HUES6 (cell line): ENCODE measurements around the gene NDUFC2.
"Not testable (repeated sequence)": the region's sequence is repeated elsewhere in the genome, so short reads cannot be mapped to it uniquely, and the experiment has no call there.

ENCODE experiments used
- H3K27ac ChIP-seq: 2 replicates; pipeline ENCODE4 v1.7.0; 2013; ENCODE audit warnings: low read depth, mild to moderate bottlenecking, low read length, inconsistent platforms
- H3K27me3 ChIP-seq: 2 replicates; pipeline ENCODE4 v1.6.1; 2013; ENCODE audit warnings: low read length; ENCODE audit not compliant: control insufficient read depth, insufficient read depth
- H3K36me3 ChIP-seq: 2 replicates; pipeline ENCODE4 v1.6.1; 2013; ENCODE audit warnings: low read length; ENCODE audit not compliant: control insufficient read depth, insufficient read depth
- H3K4me1 ChIP-seq: 2 replicates; pipeline ENCODE4 v1.6.1; 2013; ENCODE audit warnings: low read length; ENCODE audit not compliant: control insufficient read depth, insufficient read depth
- H3K4me3 ChIP-seq: 2 replicates; pipeline ENCODE4 v1.5.1; 2013; ENCODE audit warnings: low read depth, low read length
- H3K9ac ChIP-seq: one replicate; pipeline ENCODE4 v1.6.1; 2013; ENCODE audit warnings: mild to moderate bottlenecking, low read length
- H3K9me3 ChIP-seq: 2 replicates; pipeline ENCODE4 v1.6.1; 2013; ENCODE audit warnings: low read depth, low read length; ENCODE audit not compliant: control insufficient read depth, insufficient read depth

NDUFC2 gene

DNA sequence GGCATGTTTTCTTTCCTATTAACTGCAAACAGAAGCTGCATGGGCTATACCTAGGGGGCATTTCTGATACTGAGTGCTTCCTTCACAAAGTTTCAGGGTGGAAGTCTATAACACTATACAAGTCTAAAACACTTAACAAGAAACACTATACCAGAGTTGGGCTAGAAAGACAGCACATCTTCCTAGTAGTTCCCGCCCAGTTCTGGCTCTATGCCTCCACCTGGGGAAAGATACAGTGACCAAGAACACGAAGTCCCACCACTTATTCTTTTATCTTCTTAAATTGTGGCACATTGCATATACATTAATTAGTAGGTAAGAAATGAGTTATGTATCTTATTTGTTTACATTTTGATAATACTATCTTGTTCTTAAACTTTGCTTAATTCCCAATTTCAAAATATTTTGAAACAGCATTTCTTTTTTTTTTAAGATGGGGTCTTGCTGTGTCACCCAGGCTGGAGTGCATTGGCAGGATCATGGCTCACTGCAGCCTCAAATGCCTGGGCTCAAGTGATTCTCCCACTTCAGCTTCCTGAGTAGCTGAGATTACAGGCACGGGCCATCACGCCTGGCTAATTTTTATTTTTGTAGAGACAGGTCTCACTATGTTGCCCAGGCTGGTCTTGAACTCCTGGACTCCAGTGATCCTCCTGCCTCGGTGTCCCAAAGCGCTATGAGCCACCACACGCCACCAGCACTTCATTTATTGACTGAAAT lies 18.2 kb upstream of the NDUFC2 start:
- peaks cover 37% of the 10 kb centered on the region for H3K36me3 ChIP-seq
- no peaks in the 10 kb centered on the region for H3K9me3 ChIP-seq
- no peaks in the 10 kb centered on the region for H3K27me3 ChIP-seq
- H3K27ac ChIP-seq: no peak overlapping the region
- H3K4me3 ChIP-seq: no peak overlapping the region
- no peaks in the 10 kb centered on the region for H3K4me1 ChIP-seq
- no peak overlapping the region for H3K9ac ChIP-seq

DNA sequence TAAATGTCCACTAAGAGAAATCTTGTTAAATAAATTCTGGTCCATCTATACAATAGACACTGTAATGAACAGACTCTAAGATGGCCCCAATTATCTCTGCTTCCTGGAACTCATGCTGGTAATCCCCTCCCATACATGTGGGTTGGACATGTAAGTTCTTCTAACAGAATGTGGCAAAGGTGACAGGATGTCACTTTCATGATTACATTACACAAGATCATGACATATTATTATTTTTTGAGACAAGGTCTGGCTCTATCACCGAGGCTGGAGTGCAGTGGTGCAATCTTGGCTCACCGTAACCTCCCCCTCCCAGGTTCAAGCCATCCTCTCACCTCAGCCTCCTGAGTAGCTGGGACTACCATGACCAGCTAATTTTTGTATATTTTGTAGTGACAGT lies 14.6 kb upstream of the NDUFC2 start:
- H3K27ac ChIP-seq: no peak overlapping the region
- no peaks in the 10 kb centered on the region for H3K27me3 ChIP-seq
- H3K4me1 ChIP-seq: no peaks in the 10 kb centered on the region
- H3K9ac ChIP-seq: no peak overlapping the region
- no peaks in the 10 kb centered on the region for H3K9me3 ChIP-seq
- H3K36me3 ChIP-seq: peaks cover 12% of the 10 kb centered on the region
- no peak overlapping the region for H3K4me3 ChIP-seq

DNA sequence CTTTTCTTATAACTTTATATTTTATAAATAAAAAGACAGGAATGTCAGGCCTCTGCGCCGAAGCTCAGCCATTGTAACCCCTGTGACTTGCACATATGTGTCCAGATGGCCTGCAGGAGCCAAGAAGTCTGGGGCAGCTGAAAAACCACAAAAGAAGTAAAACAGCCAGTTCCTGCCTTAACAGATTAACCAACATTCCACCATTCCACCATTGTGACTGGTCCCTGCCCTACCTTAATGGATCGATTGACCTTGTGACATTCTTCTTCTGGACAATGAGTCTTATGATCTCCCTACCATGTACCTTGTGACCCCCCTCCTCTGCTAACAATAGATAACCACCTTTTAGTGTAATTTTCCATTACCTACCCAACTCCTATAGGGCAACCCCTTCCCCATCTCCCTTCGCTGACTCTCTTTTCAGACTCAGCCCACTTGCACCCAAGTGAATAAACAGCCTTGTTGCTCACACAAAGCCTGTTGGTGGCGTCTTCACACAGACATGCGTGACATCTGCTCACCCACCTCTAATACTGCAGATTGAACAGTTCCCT lies 6.9 kb upstream of the NDUFC2 start:
- not testable (repeated sequence) for H3K36me3 ChIP-seq, H3K4me1 ChIP-seq, H3K9ac ChIP-seq, H3K27me3 ChIP-seq, H3K27ac ChIP-seq, H3K4me3 ChIP-seq, H3K9me3 ChIP-seq

DNA sequence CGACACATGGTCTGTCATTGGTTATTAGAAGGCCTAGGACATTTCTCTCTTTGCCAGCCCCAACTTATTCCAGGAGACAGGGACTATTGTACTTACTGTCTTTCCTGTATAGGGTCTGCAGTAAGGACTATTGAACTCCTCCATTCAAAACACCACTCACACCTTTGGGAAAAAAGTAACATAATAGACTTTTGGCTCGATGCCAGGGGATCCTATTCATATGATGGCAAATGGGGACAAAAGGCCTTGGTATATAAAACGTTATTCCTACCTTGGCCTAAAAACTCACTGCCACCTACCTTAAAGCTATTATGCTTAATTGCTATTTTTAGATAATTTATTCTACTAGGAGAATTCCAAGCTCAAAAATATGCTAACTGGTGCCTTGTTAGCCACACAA lies 6.3 kb upstream of the NDUFC2 start:
- no peaks in the 10 kb centered on the region for H3K9me3 ChIP-seq

DNA sequence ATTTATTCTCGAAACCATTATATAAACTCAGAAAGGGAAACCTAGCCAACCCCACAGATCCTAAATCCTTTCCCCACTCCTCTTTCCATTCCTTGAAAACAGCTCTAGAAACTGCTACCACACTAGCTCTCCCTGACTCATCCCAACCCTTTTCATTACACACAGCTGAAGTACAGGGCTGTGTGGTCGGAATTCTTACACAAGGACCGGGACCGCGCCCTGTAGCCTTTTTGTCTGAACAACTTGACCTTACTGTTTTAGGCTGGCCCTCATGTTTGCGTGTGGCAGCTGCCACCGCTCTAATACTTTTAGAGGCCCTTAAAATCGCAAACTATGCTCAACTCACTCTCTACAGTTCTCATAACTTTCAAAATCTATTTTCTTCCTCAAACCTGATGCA lies 4.8 kb upstream of the NDUFC2 start:
- H3K36me3 ChIP-seq, H3K27ac ChIP-seq, H3K4me3 ChIP-seq, H3K4me1 ChIP-seq, H3K27me3 ChIP-seq, H3K9ac ChIP-seq, H3K9me3 ChIP-seq: not testable (repeated sequence)

More for the DNA sequence above, 6.3 kb upstream of the NDUFC2 start:
- no peak overlapping the region for H3K4me3 ChIP-seq
- no peaks in the 10 kb centered on the region for H3K36me3 ChIP-seq
- H3K4me1 ChIP-seq: no peaks in the 10 kb centered on the region
- H3K9ac ChIP-seq: no peak overlapping the region
- H3K27me3 ChIP-seq: no peaks in the 10 kb centered on the region
- no peak overlapping the region for H3K27ac ChIP-seq

DNA sequence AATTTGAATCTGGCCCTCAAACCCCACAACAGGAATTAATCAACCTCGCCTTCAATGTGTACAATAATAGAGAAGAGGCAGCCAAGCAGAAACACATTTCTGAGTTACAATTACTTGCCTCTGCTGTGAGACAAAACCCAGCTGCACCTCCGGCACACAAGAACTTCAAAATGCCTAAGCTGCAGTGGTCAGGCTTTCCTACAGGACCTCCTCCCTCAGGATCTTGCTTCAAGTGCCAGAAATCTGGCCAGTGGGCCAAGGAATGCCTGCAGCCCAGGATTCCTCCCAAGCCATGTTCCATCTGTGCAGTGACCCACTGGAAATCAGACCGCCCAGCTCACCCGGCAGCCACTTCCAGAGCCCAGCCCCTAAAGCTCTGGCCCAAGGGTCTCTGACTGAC lies 3.4 kb upstream of the NDUFC2 start:
- no peak overlapping the region for H3K9ac ChIP-seq
- H3K27ac ChIP-seq: no peak overlapping the region
- no peaks in the 10 kb centered on the region for H3K36me3 ChIP-seq
- H3K27me3 ChIP-seq: no peaks in the 10 kb centered on the region
- H3K4me3 ChIP-seq: no peak overlapping the region
- no peaks in the 10 kb centered on the region for H3K9me3 ChIP-seq
- peaks cover 13% of the 10 kb centered on the region for H3K4me1 ChIP-seq

DNA sequence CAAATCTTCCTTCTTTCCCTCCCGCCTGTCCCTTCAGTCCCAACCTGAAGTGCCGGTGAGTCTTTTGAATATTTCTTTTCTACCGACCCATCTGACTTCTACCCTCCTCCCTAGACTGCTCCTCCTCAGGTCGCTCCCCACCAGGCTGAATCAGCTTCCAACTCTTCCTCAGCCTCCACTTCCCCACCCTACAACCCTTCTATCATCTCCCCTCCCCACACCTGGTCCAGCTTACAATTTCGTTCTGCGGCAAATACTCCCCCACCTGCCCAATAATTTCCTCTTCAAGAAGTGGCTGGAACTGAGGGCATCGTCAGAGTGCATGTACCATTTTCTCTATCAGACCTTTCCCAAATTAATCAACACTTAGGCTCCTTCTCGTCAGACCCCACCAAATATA lies 2.5 kb upstream of the NDUFC2 start:
- Histone ChIP-seq H3K9me3 (no peaks in the 10 kb centered on the region), H3K36me3 (no peaks in the 10 kb centered on the region), H3K27me3 (no peaks in the 10 kb centered on the region), H3K4me1 (peaks cover 16% of the 10 kb centered on the region), H3K27ac (no peak overlapping the region), H3K4me3 (no peak overlapping the region), H3K9ac (no peak overlapping the region)

DNA sequence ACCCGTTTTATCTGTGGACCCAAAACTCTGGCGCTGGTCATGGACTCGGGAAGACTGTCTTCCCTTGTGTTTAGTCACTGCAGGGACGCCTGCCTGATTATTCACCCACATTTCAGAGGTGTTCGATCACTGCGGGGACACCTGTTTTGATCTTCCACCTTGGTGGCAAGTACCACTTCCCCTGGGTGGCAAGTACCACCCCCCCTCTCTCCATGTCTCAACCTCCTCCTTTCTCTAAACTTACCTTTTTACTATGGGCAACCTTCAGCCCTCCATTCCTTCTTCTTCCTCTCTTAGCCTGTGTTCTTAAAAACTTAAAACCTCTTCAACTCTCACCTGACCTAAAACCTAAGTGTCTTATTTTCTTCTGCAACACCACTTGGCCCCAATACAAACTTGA lies 1.9 kb upstream of the NDUFC2 start:
- H3K36me3 ChIP-seq: 0 out of 2 replicates have a peak, but pooled peaks cover 2% of the 10 kb centered on the region
- H3K9me3 ChIP-seq: no peaks in the 10 kb centered on the region
- H3K27me3 ChIP-seq: no peaks in the 10 kb centered on the region
- no peak overlapping the region for H3K27ac ChIP-seq
- H3K9ac ChIP-seq: no peak overlapping the region
- no peak overlapping the region for H3K4me3 ChIP-seq
- H3K4me1 ChIP-seq: peaks cover 16% of the 10 kb centered on the region

DNA sequence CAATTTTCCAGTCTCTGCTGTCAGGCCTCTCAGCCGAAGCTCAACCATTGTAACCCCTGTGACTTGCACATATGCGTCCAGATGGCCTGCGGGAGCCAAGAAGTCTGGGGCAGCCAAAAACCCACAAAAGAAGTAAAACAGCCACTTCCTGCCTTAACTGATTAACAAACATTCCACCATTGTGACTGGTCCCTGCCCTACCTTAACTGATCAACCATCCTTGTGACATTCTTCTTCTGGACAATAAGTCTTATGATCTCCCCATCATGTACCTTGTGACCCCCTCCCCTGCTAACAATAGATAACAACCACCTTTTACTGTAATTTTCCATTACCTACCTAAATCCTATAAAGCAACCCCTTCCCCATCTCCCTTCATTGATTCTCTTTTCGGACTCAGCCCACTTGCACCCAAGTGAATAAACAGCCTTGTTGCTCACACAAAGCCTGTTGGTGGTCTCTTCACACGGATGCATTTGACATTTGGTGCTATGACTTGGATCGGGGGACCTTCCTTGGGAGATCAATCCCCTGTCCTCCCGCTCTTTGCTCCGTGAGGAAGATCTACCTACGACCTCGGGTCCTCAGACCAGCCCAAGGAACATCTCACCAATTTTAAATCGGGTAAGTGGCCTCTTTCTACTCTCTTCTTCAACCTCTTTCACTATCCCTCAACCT lies 1.3 kb upstream of the NDUFC2 start:
- H3K27me3 ChIP-seq: no peaks in the 10 kb centered on the region
- H3K9me3 ChIP-seq: no peaks in the 10 kb centered on the region
- H3K9ac ChIP-seq: no peak overlapping the region
- H3K4me1 ChIP-seq: peaks cover 16% of the 10 kb centered on the region
- H3K36me3 ChIP-seq: 0 out of 2 replicates have a peak, but pooled peaks cover 2% of the 10 kb centered on the region
- no peak overlapping the region for H3K27ac ChIP-seq
- no peak overlapping the region; the same call in 1 of the 2 replicates for H3K4me3 ChIP-seq

DNA sequence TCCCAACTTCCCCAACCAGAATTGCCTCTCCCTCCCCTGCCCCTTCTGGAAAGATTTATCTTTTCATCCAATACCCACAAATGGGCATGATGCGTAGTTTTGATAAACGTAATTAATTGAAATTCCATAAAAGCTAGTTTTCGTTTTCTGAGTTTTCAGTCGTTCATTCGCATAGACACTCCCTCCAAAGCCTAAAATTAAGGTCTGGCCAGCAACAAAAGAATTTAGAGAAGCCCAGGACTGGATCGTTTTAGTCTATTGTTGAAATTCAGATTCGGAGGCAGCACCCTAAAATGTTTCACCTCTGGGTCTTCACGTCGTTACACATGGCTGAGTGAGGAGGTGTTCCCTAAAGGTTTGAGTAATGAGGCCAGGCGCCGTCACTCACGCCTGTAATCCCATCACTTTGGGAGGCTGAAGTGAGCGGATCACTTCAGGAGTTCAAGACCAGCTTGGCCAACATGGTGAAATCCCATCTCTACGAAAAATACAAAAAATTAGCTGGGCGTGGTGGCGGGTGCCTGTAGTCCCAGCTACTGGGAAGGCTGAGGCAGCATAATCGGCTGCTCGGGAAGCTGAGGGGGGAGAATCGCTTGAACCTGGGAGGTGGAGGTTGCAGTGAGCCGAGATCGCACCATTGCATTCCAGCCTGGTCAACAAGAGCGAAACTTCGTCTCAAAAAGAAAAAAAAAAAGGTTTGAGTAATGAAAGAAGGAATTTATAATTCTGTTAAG lies 589 bp upstream of the NDUFC2 start:
- Histone ChIP-seq H3K27me3 (no peaks in the 10 kb centered on the region), H3K36me3 (0 out of 2 replicates have a peak, but pooled peaks cover 2% of the 10 kb centered on the region), H3K4me3 (peak overlapping the region; percentile 86), H3K9ac (peak overlapping the region; percentile 94), H3K9me3 (no peaks in the 10 kb centered on the region), H3K27ac (peak overlapping the region; percentile 75; the same call in 1 of the 2 replicates), H3K4me1 (peaks cover 16% of the 10 kb centered on the region)
